GM21390 (cell line): ENCODE measurements around the gene DMD.

ENCODE experiments used
- ATAC-seq: cut with Tn5 transposase; IDR thresholded peaks from one replicate; pipeline ENCODE4 v1.9.1; 2021; ENCODE audit not compliant: unreplicated experiment

The DMD gene

GRCh38 chrX:31213941-31214340, 1997.4 kb downstream of the DMD start:
- ATAC-seq: peak; percentile 51

GRCh38 chrX:31212856-31213748, 1998.2 kb downstream of the DMD start:
- no peak for ATAC-seq

- no peak for ATAC-seq
Measured at GRCh38 chrX:31209005-31209628, 2002.2 kb downstream of the DMD start.

- ATAC-seq: no peak
Measured at GRCh38 chrX:31201503-31201902, 2009.8 kb downstream of the DMD start.

- peak; percentile 91 for ATAC-seq
Measured at GRCh38 chrX:31200430-31200829, 2010.9 kb downstream of the DMD start.

GRCh38 chrX:31199840-31200114, 2011.6 kb downstream of the DMD start:
- no peak for ATAC-seq

- ATAC-seq: no peak
Measured at GRCh38 chrX:31199056-31199839, 2012.1 kb downstream of the DMD start.

- ATAC-seq: no peak
Measured at GRCh38 chrX:31190221-31190975, 2021.0 kb downstream of the DMD start.

- no peak for ATAC-seq
Measured at GRCh38 chrX:31186693-31187338, 2024.5 kb downstream of the DMD start.

GRCh38 chrX:31185884-31186283, 2025.5 kb downstream of the DMD start:
- no peak for ATAC-seq

- no peak for ATAC-seq
Measured at GRCh38 chrX:31181377-31182000, 2029.9 kb downstream of the DMD start.

- no peak for ATAC-seq
Measured at GRCh38 chrX:31179203-31179602, 2032.1 kb downstream of the DMD start.

- no peak for ATAC-seq
Measured at GRCh38 chrX:31178769-31179125, 2032.6 kb downstream of the DMD start.

GRCh38 chrX:31178064-31178768, 2033.1 kb downstream of the DMD start:
- peak; percentile 73 for ATAC-seq

GRCh38 chrX:31170792-31171191, 2040.6 kb downstream of the DMD start:
- no peak for ATAC-seq

- peak; percentile 99 for ATAC-seq
Measured at GRCh38 chrX:31168551-31168950, 2042.8 kb downstream of the DMD start.

GRCh38 chrX:31166832-31167231, 2044.5 kb downstream of the DMD start:
- ATAC-seq: no peak

GRCh38 chrX:31166416-31166815, 2044.9 kb downstream of the DMD start:
- no peak for ATAC-seq

GRCh38 chrX:31165241-31166035, 2045.9 kb downstream of the DMD start:
- no peak for ATAC-seq
